B cell (primary cell): ENCODE data around the gene RPTOR.

ENCODE experiments used
- EZH2 ChIP-seq: IDR thresholded peaks from 2 replicates; pipeline ENCODE4 v1.6.1; 2012; ENCODE audit warnings: borderline replicate concordance, low read depth, mild to moderate bottlenecking, moderate library complexity, low read length; ENCODE audit not compliant: insufficient read depth, poor library complexity, severe bottlenecking
- TF ChIP-seq, protein P1 (sequence below): fragments of 200-600 bp; IDR thresholded peaks from one replicate; pipeline ENCODE4 v1.8.0; 2022; ENCODE audit warnings: antibody characterized with exemption, mild to moderate bottlenecking

DNA sequence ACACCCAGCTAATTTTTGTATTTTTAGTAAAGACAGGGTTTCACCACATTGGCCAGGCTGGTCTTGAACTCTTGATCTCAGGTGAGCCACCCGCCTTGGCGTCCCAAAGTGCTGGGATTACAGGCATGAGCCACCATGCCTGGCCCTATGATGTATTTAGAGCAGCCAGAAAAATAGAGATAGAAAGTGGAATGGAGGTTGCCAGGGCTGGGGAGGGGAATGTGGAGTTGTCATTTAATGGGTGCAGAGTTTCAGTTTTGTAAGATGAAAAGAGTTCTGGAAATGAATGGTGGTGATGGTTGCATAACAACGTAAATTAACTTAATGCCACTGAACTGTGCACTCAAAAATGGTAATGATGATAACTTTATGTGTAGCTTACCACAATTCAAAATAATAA lies 36.7 kb upstream of the RPTOR start:
- TF ChIP-seq, protein P1, sequence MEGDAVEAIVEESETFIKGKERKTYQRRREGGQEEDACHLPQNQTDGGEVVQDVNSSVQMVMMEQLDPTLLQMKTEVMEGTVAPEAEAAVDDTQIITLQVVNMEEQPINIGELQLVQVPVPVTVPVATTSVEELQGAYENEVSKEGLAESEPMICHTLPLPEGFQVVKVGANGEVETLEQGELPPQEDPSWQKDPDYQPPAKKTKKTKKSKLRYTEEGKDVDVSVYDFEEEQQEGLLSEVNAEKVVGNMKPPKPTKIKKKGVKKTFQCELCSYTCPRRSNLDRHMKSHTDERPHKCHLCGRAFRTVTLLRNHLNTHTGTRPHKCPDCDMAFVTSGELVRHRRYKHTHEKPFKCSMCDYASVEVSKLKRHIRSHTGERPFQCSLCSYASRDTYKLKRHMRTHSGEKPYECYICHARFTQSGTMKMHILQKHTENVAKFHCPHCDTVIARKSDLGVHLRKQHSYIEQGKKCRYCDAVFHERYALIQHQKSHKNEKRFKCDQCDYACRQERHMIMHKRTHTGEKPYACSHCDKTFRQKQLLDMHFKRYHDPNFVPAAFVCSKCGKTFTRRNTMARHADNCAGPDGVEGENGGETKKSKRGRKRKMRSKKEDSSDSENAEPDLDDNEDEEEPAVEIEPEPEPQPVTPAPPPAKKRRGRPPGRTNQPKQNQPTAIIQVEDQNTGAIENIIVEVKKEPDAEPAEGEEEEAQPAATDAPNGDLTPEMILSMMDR = no peak
- no peak for TF ChIP-seq EZH2
